Panc1 (cell line): ENCODE results near the gene SNRPD2. TPM values are rescaled to one million over a fixed set of nuclear protein-coding genes. Genes with fewer than 3 reads are reported as not detected.

Source experiments
- ATAC-seq: fragments of 200-7000 bp; cut with Tn5 transposase; 2 replicates; pipeline ENCODE4 v1.9.1; 2020; ENCODE audit warnings: mild to moderate bottlenecking, moderate library complexity
- BruUV-seq: library from RNA; stranded (reverse); fragments of 400-500 nt; replicated peaks from 2 replicates; lab custom pipeline; 2021; lab: Mats Ljungman, UMichigan
- CTCF ChIA-PET: fragments of 300-600 bp; sonication (Branson Sonifier 250); formaldehyde crosslinking; loops from one replicate; lab custom pipeline; 2022; ENCODE audit warnings: antibody characterized with exemption; lab: Charles Lee
- POLR2A ChIA-PET: fragments of 300-600 bp; sonication (Branson Sonifier 250); formaldehyde crosslinking; loops from one replicate; lab custom pipeline; 2022; ENCODE audit warnings: antibody characterized with exemption; lab: Charles Lee
- DNase-seq: peaks from one replicate; pipeline ENCODE4 v3.0.0-alpha.2; 2010; ENCODE audit warnings: low read depth, low spot score
- H3K27ac ChIP-seq: 2 replicates; pipeline ENCODE4 v1.5.1; 2011; ENCODE audit warnings: mild to moderate bottlenecking, low read length, inconsistent platforms
- H3K27me3 ChIP-seq: fragments of 200-500 bp; sonication (Bioruptor generic); 2 replicates; pipeline ENCODE4 v1.6.0; 2014; ENCODE audit warnings: low read length, inconsistent platforms; ENCODE audit not compliant: control insufficient read depth, insufficient read depth
- H3K36me3 ChIP-seq: fragments of 200-500 bp; sonication (Bioruptor generic); 2 replicates; pipeline ENCODE4 v1.5.1; 2014; ENCODE audit warnings: inconsistent platforms, mild to moderate bottlenecking, low read length, moderate library complexity; ENCODE audit not compliant: control insufficient read depth, insufficient read depth
- H3K4me1 ChIP-seq: 2 replicates; pipeline ENCODE4 v1.5.1; 2011; ENCODE audit warnings: inconsistent platforms, mild to moderate bottlenecking, low read length, moderate library complexity; ENCODE audit not compliant: control insufficient read depth, insufficient read depth
- H3K4me3 ChIP-seq, 2 experiments: 2 replicates each; pipeline ENCODE4 v1.5.1; 2011 to 2012; ENCODE audit warnings: low read depth in 2 of 2, low read length in 2 of 2, mild to moderate bottlenecking in 2 of 2, inconsistent platforms in 1 of 2, moderate library complexity in 1 of 2
- H3K9me3 ChIP-seq: fragments of 200-500 bp; sonication (Bioruptor generic); 2 replicates; pipeline ENCODE4 v1.5.1; 2014; ENCODE audit warnings: low read depth, mild to moderate bottlenecking, inconsistent platforms, low read length, moderate library complexity; ENCODE audit not compliant: control insufficient read depth, insufficient read depth
- POLR2AphosphoS5 ChIP-seq: IDR thresholded peaks from 2 replicates; pipeline ENCODE4 v1.6.1; 2012; ENCODE audit warnings: mild to moderate bottlenecking, low read depth, low read length, moderate library complexity
- SIN3A ChIP-seq: IDR thresholded peaks from 2 replicates; pipeline ENCODE4 v1.6.1; 2012; ENCODE audit warnings: low read depth, mild to moderate bottlenecking, low read length, moderate library complexity, borderline replicate concordance; ENCODE audit not compliant: insufficient read depth
- TCF7L2 ChIP-seq: IDR thresholded peaks from 2 replicates; pipeline ENCODE4 v1.6.1; 2011; ENCODE audit warnings: mild to moderate bottlenecking, low read depth, low read length, inconsistent platforms
- in situ Hi-C: cut with HindIII; loops from 2 replicates; pipeline ENCODE4 v1.10.0; 2016; ENCODE audit warnings: low sequenced_read_pairs, low pct_unique_long_range_greater_than_20kb
- intact Hi-C: fragments of 100-400 bp; cut with micrococcal nuclease; formaldehyde crosslinking; loops from one replicate; pipeline ENCODE4 v1.10.0; 2022; ENCODE audit not compliant: unreplicated experiment
- total RNA-seq: library from RNA; stranded (reverse); gene quantifications from one replicate; pipeline ENCODE4 v1.2.1, GENCODE V29; 2021; ENCODE audit not compliant: unreplicated experiment
- TF ChIP-seq, protein P1 (sequence below): fragments of 450-650 bp; IDR thresholded peaks from 2 replicates; pipeline ENCODE4 v1.5.1; 2017; ENCODE audit warnings: mild to moderate bottlenecking
- TF ChIP-seq, protein P2 (sequence below), 2 experiments: IDR thresholded peaks; 2 replicates each; pipeline ENCODE4 v1.6.1; 2011 to 2012; ENCODE audit warnings: low read depth in 2 of 2, control low read depth in 1 of 2, low read length in 1 of 2, mild to moderate bottlenecking in 1 of 2, moderate library complexity in 1 of 2; ENCODE audit not compliant: insufficient read depth in 1 of 2

Gene SNRPD2
- total RNA-seq, 1 experiment from 2014 or later, result 496 TPM

DNA sequence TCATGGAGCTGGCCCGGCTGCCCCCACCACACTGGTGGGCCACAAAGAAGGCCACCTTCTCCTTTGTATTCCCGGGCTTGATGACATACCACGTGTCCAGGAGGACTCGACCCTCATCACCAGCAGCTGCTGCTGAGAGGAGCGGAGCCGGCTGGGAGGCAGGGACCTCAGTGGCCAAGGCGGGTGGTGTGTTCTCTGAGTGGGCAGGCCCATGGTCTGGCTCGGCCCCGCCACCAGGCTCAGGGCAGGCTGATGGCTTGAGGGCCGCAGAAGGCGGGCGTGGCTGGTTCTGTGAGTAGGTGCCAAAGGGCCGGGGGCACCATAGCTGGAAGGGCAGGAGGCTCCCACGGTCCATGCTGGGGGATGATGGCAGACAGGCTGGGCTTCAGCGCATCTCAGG, 21.4 kb upstream of the SNRPD2 start:
- Histone ChIP-seq H3K27me3 (no peaks in the 10 kb centered on the region), H3K36me3 (no peaks in the 10 kb centered on the region), H3K27ac (no peak overlapping the region), H3K4me1 (peaks cover 5% of the 10 kb centered on the region), H3K9me3 (no peaks in the 10 kb centered on the region), H3K4me3 (no peak overlapping the region)
- ChIA-PET CTCF (no interaction called here), POLR2A (no interaction called here)
- DNase-seq, result no peak
- BruUV-seq, result no TSS peak
- in situ Hi-C loops, result no loop called here
- TF ChIP-seq, protein P1, sequence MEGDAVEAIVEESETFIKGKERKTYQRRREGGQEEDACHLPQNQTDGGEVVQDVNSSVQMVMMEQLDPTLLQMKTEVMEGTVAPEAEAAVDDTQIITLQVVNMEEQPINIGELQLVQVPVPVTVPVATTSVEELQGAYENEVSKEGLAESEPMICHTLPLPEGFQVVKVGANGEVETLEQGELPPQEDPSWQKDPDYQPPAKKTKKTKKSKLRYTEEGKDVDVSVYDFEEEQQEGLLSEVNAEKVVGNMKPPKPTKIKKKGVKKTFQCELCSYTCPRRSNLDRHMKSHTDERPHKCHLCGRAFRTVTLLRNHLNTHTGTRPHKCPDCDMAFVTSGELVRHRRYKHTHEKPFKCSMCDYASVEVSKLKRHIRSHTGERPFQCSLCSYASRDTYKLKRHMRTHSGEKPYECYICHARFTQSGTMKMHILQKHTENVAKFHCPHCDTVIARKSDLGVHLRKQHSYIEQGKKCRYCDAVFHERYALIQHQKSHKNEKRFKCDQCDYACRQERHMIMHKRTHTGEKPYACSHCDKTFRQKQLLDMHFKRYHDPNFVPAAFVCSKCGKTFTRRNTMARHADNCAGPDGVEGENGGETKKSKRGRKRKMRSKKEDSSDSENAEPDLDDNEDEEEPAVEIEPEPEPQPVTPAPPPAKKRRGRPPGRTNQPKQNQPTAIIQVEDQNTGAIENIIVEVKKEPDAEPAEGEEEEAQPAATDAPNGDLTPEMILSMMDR, result no peak
- no peak for TF ChIP-seq SIN3A
- TF ChIP-seq, protein P2, sequence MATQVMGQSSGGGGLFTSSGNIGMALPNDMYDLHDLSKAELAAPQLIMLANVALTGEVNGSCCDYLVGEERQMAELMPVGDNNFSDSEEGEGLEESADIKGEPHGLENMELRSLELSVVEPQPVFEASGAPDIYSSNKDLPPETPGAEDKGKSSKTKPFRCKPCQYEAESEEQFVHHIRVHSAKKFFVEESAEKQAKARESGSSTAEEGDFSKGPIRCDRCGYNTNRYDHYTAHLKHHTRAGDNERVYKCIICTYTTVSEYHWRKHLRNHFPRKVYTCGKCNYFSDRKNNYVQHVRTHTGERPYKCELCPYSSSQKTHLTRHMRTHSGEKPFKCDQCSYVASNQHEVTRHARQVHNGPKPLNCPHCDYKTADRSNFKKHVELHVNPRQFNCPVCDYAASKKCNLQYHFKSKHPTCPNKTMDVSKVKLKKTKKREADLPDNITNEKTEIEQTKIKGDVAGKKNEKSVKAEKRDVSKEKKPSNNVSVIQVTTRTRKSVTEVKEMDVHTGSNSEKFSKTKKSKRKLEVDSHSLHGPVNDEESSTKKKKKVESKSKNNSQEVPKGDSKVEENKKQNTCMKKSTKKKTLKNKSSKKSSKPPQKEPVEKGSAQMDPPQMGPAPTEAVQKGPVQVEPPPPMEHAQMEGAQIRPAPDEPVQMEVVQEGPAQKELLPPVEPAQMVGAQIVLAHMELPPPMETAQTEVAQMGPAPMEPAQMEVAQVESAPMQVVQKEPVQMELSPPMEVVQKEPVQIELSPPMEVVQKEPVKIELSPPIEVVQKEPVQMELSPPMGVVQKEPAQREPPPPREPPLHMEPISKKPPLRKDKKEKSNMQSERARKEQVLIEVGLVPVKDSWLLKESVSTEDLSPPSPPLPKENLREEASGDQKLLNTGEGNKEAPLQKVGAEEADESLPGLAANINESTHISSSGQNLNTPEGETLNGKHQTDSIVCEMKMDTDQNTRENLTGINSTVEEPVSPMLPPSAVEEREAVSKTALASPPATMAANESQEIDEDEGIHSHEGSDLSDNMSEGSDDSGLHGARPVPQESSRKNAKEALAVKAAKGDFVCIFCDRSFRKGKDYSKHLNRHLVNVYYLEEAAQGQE (IDR thresholded peaks at IDR 0.05; ENCODE audit: insufficient read depth in 1 of 2, low read depth in 2 of 2, low read length in 1 of 2), result no peak
- no peak for TF ChIP-seq TCF7L2
- TF ChIP-seq POLR2AphosphoS5, result no peak
- ATAC-seq, result no peak
- intact Hi-C loops, result no loop called here

DNA sequence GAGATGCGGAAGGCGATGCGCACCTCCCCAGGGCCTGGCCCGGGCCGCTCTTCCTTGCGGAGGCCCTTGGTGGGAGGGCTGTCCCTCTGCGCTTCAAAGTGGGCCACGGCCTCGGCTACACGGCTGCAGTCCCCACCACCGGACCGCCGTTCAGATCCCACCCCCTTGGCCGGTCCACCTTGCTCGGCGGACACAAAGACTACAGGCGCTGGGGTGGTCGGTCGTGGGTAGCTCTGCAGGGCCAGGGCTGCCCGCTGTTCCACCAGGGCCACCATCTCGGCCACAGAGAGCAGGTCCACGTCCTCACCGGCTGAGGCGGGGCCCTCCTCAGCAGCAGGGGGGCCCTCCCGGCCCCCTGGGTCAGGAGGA, 20.9 kb upstream of the SNRPD2 start:
- no peaks in the 10 kb centered on the region for H3K27me3 ChIP-seq
- BruUV-seq, result no TSS peak
- ATAC-seq (no peak), DNase-seq (no peak)
- TF ChIP-seq, protein P1, result no peak
- no peak for TF ChIP-seq TCF7L2
- no peak for TF ChIP-seq SIN3A
- TF ChIP-seq POLR2AphosphoS5, result no peak
- TF ChIP-seq, protein P2 (IDR thresholded peaks at IDR 0.05; ENCODE audit: insufficient read depth in 1 of 2, low read depth in 2 of 2, low read length in 1 of 2), result no peak
- H3K27ac ChIP-seq, result no peak overlapping the region
- intact Hi-C loops, result no loop called here
- ChIA-PET CTCF (no interaction called here), POLR2A (no interaction called here)
- H3K9me3 ChIP-seq, result no peaks in the 10 kb centered on the region
- H3K4me3 ChIP-seq, result no peak overlapping the region
- peaks cover 2% of the 10 kb centered on the region for H3K4me1 ChIP-seq
- H3K36me3 ChIP-seq, result no peaks in the 10 kb centered on the region
- in situ Hi-C loops, result no loop called here
